GM13977 (cell line): ENCODE measurements around the gene LUZP1.

Experiments
- DNase-seq: peaks from one replicate; pipeline ENCODE4 v3.0.0; 2012; ENCODE audit warnings: low spot score
- in situ Hi-C: fragments of 300-500 bp; cut with MboI; formaldehyde crosslinking; loops from one replicate; pipeline ENCODE4 v1.12.0; 2022; ENCODE audit warnings: low sequenced_read_pairs, low pct_unique_long_range_greater_than_20kb, mixed read lengths, inconsistent platforms; ENCODE audit not compliant: unreplicated experiment
- TF ChIP-seq, protein P1 (sequence below): IDR thresholded peaks from 2 replicates; pipeline ENCODE4 v1.5.1; 2012; ENCODE audit warnings: mild to moderate bottlenecking, control low read depth; ENCODE audit not compliant: insufficient read depth; ENCODE audit errors: extremely low read depth, missing control alignments

LUZP1 gene

DNA sequence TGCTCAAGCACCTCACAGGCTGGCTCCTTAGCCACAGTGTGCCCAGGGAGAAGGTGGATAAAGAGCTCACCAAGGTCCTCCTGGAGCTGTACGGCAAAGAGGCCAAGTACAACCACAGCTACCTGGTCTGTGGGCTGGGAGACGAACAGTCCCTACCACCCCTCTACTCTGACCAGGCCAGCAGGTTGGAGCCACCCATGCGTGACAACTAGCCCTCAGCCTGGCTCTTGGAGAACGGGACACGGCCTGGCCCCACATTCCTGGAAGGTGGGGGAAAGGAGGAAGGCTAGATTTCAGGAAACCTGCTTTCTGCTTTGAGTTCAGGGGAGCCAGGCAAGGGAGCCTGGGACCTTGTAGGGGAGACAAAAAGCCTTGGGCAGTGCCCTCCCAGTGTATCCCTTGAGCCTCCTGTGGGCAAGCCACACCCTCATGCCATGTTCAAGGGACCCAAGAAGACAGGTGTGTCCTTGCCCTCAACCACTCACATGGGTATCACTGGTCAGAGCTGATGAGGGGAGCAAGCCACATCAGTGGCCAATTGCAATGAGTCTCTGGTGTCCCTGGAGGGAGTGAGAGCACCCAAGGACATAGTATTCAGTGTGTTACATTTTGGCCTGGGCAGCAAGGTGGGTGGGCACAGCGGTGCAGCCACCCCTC is 27.6 kb downstream of the LUZP1 start:
- in situ Hi-C loops, result no loop called here
- DNase-seq, result no peak
- TF ChIP-seq, protein P1, sequence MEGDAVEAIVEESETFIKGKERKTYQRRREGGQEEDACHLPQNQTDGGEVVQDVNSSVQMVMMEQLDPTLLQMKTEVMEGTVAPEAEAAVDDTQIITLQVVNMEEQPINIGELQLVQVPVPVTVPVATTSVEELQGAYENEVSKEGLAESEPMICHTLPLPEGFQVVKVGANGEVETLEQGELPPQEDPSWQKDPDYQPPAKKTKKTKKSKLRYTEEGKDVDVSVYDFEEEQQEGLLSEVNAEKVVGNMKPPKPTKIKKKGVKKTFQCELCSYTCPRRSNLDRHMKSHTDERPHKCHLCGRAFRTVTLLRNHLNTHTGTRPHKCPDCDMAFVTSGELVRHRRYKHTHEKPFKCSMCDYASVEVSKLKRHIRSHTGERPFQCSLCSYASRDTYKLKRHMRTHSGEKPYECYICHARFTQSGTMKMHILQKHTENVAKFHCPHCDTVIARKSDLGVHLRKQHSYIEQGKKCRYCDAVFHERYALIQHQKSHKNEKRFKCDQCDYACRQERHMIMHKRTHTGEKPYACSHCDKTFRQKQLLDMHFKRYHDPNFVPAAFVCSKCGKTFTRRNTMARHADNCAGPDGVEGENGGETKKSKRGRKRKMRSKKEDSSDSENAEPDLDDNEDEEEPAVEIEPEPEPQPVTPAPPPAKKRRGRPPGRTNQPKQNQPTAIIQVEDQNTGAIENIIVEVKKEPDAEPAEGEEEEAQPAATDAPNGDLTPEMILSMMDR, result no peak

DNA sequence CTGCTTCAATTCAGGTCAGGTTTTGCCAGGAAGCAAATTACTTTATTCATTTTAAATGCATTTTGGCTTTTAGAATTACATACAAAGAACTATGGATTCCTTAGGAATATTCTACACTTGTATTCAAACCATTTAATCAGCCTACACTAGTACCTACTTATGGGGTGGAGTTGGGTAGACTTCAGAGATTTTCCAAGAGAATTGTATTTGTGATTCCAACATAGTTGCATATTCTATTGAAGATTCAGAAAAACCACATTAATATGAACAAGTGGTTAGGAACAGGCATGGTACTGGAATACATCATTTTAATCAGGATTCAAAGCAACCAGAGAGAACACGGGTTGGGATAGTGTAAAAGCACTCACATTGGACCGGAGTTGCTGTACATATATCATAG is 33.4 kb downstream of the LUZP1 start:
- in situ Hi-C loops, result no loop called here
- TF ChIP-seq, protein P1, result no peak
- DNase-seq, result no peak

DNA sequence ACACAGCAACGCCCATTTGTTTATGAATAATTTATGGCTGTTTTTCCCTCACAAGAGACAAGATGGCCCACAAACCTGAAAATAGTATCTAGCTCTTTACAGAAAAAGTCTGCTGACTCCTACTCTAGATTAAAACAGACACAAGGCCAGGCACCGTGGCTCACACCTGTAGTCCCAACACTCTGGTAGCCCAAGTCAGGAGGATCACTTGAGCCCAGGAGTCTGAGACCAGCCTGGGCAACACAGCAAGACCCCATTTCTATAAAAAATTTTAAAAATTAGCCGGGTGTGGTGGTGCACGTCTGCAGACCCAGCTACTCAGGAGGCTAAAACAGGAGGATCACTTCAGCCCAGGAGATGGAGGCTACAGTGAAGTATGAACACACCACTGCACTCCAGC is 34.6 kb downstream of the LUZP1 start:
- no peak for DNase-seq
- in situ Hi-C loops, result no loop called here
- TF ChIP-seq, protein P1, result no peak

GRCh38 chr1:23133587-23133986 is 35.1 kb downstream of the LUZP1 start:
- TF ChIP-seq, protein P1, result no peak
- DNase-seq, result no peak
- in situ Hi-C loops, result no loop called here

DNA sequence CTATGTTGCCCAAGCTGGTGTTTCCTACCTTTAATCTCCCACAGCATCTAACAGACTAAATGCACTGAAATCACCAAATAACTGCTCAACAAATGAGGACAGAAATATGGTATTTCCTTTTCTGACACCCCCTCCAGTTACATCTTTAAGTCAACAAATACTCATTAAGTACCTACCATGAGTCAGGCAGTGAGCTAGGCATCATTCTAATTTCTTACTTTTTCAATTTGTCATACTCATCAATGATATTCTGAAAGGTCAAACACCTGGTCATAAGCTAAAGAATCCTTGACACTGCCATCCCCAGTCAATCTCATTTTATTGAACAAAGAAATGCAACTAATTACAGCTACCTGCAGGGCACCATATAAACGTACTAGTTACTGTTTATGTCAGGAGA is 36.6 kb downstream of the LUZP1 start:
- in situ Hi-C loops, result no loop called here

GRCh38 chr1:23129846-23130245 is 38.8 kb downstream of the LUZP1 start:
- DNase-seq, result no peak
- TF ChIP-seq, protein P1, result no peak
- in situ Hi-C loops, result no loop called here

More for the DNA sequence above, 36.6 kb downstream of the LUZP1 start:
- DNase-seq, result no peak
- TF ChIP-seq, protein P1, result no peak

GRCh38 chr1:23126801-23127200 is 41.9 kb downstream of the LUZP1 start:
- in situ Hi-C loops, result no loop called here
- no peak for DNase-seq
- TF ChIP-seq, protein P1, result no peak
